ENCODE measurements around the gene RHBDL3. TPM values are rescaled to one million over a fixed set of nuclear protein-coding genes. Genes with fewer than 3 reads are reported as not detected.

RHBDL3 gene
- total RNA-seq, 2 donors from 2014 or later = 0.26 to 0.66 TPM

DNA sequence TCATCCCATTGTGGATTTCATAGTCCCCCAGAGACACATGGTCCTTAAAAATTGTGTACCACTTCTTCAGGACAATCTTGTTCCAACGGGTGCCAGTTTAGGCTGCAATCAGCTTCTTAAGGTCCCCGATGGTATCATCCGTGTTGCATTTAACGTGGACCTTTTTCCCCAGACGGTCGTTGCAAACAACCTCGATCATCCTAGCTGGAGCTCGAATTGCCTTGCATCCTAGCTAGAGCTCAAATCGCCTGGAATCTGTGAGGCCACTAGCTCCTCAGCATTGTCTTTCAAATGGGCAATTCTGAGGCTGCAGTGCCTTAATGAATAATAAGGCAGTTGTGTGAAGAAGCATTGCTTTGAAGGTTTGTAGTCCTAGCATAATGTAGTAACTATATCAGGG, 37.7 kb upstream of the RHBDL3 start:
- DNase-seq (no peak), ATAC-seq (no peak)
- intact Hi-C loops (cut with DNase I) = no loop called here
- no peaks in the 10 kb centered on the region for H3K9me3 ChIP-seq
- no peak overlapping the region for H3K27ac ChIP-seq
- H3K27me3 ChIP-seq = no peaks in the 10 kb centered on the region
- H3K4me3 ChIP-seq = no peak overlapping the region
- 82 to 86% methylated on average over 9 of the region's 9 CpGs for WGBS, 2 donors
- TF ChIP-seq CTCF (IDR thresholded peaks at IDR 0.05) (no peak), POLR2A (IDR thresholded peaks at IDR 0.05) (no peak)
- H3K4me1 ChIP-seq = no peaks in the 10 kb centered on the region
- H3K36me3 ChIP-seq (replicated peaks in 1 of 2; ENCODE audit: insufficient read depth in 1 of 2, low read depth in 2 of 2) = peaks cover 0 to 3% of the 10 kb centered on the region in 2 donors

- 93 to 100% methylated on average over 2 of the region's 2 CpGs for WGBS, 2 donors
- ATAC-seq (no peak), DNase-seq (no peak)
- TF ChIP-seq POLR2A (IDR thresholded peaks at IDR 0.05) (no peak), CTCF (IDR thresholded peaks at IDR 0.05) (no peak)
- Histone ChIP-seq H3K4me3 (no peak overlapping the region), H3K36me3 (replicated peaks in 1 of 2; ENCODE audit: insufficient read depth in 1 of 2, low read depth in 2 of 2) (no peaks in the 10 kb centered on the region), H3K9me3 (no peaks in the 10 kb centered on the region), H3K27ac (no peak overlapping the region), H3K27me3 (no peaks in the 10 kb centered on the region), H3K4me1 (no peaks in the 10 kb centered on the region)
- intact Hi-C loops (cut with DNase I) = no loop called here
Measured at GRCh38 chr17:32235588-32235987, 30.0 kb upstream of the RHBDL3 start.

DNA sequence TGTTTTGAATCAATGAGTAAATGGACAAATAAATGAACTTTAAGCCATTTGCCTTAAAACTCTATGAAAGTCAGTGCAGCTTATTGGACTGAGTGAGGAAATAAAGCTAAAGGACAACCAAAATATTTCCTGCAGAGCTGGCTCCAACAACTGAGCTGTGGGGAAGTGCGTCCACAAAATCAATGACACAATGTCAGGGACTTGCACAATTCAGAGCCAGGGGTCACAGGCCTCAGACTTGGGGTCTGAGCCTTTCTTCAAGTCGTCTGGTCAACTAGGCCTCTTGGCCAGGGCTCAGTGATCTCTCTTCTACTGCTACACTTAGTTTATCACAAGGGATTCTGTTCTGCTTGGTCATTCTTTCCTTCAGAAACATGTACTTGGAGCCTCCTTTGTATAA, 26.2 kb upstream of the RHBDL3 start:
- 60 to 67% methylated on average over 2 of the region's 2 CpGs for WGBS, 2 donors
- intact Hi-C loops (cut with DNase I) = no loop called here

DNA sequence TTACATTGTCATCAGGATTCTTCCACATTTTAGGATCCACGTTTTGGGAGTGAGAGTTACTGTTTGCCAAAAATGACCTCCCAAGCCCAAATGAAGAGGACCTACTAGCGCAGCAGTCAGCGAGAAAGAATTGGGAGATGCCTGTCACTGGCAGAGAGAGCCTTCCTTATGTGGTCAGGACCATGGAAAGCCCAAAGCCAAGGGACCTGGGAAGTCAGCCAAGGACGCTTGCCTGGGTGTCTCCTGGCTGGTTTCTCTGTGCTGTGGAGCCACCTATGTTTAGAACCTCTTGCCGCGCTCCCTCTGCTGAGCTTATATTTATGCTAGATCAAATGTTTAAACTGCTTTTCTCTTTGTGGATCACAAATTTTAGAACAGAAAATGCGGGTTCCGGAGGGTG, 24.9 kb upstream of the RHBDL3 start:
- Histone ChIP-seq H3K9me3 (no peaks in the 10 kb centered on the region), H3K4me3 (no peak overlapping the region), H3K27ac (no peak overlapping the region), H3K27me3 (no peaks in the 10 kb centered on the region), H3K36me3 (replicated peaks in 1 of 2; ENCODE audit: insufficient read depth in 1 of 2, low read depth in 2 of 2) (no peaks in the 10 kb centered on the region), H3K4me1 (no peaks in the 10 kb centered on the region)
- no peak for TF ChIP-seq POLR2A (IDR thresholded peaks at IDR 0.05)
- TF ChIP-seq CTCF (IDR thresholded peaks at IDR 0.05) = no peak
- WGBS, 2 donors = 80 to 81% methylated on average over 8 of the region's 8 CpGs
- no peak for ATAC-seq
- DNase-seq = no peak
- intact Hi-C loops (cut with DNase I) = no loop called here

More for the DNA sequence above, 26.2 kb upstream of the RHBDL3 start:
- H3K9me3 ChIP-seq = no peaks in the 10 kb centered on the region
- no peaks in the 10 kb centered on the region for H3K36me3 ChIP-seq (replicated peaks in 1 of 2; ENCODE audit: insufficient read depth in 1 of 2, low read depth in 2 of 2)
- no peak overlapping the region for H3K4me3 ChIP-seq
- DNase-seq = peak in 1 of 4 donors; percentile 26
- H3K27me3 ChIP-seq = no peaks in the 10 kb centered on the region
- TF ChIP-seq POLR2A (IDR thresholded peaks at IDR 0.05) = no peak
- TF ChIP-seq CTCF (IDR thresholded peaks at IDR 0.05) = no peak
- no peaks in the 10 kb centered on the region for H3K4me1 ChIP-seq
- ATAC-seq = no peak
- H3K27ac ChIP-seq = no peak overlapping the region

DNA sequence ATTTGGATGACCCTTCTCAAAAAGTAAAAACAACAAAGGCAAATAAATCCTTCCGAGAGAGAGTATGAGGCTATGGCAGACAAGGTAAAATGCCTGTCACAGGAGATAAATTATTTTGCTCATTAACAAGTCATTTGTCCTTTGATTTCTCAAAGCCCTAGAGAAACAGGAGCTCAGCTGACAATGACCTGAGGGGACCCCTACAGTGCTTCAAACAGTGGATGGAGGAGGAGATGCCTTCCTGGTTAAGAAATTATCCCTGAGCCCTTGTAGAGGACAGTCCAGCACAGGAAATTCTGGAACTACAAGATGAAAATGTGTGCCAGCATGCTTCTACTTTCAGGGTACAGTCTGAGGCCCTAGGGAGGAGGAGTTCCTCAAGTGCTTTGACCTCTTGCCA, 24.0 kb upstream of the RHBDL3 start:
- TF ChIP-seq POLR2A (IDR thresholded peaks at IDR 0.05) = no peak
- TF ChIP-seq CTCF (IDR thresholded peaks at IDR 0.05) = no peak
- WGBS, 2 donors = 85 to 94% methylated on average over 1 of the region's 1 CpG
- H3K36me3 ChIP-seq (replicated peaks in 1 of 2; ENCODE audit: insufficient read depth in 1 of 2, low read depth in 2 of 2) = no peaks in the 10 kb centered on the region

More for the DNA sequence above, 24.0 kb upstream of the RHBDL3 start:
- intact Hi-C loops (cut with DNase I) = no loop called here
- Histone ChIP-seq H3K27me3 (no peaks in the 10 kb centered on the region), H3K4me3 (no peak overlapping the region), H3K4me1 (no peaks in the 10 kb centered on the region), H3K9me3 (no peaks in the 10 kb centered on the region), H3K27ac (no peak overlapping the region)
- DNase-seq (no peak), ATAC-seq (no peak)
